ENCODE results near the gene RNF213.
"Not testable (repeated sequence)": the region's sequence is repeated elsewhere in the genome, so short reads cannot be mapped to it uniquely, and the experiment has no call there.

RNF213 gene

GRCh38 chr17:80408872-80409271 lies 148.2 kb downstream of the RNF213 start:
- ChIA-PET CTCF (interaction anchor here (0.7 kb wide), 2 partner anchors 246 to 326 kb away, joined by 3 read pairs; no protein-coding TSS in a partner anchor), POLR2A (ENCODE audit: low non-redundant PET) (no interaction called here)
- DNase-seq (ENCODE audit: low spot score): no peak
- no peak for TF ChIP-seq CTCF (conservative IDR thresholded peaks at IDR 0.05; ENCODE audit: low read depth)
- no peak overlapping the region for H3K27ac ChIP-seq

GRCh38 chr17:80409626-80410025 lies 149.0 kb downstream of the RNF213 start:
- ChIA-PET CTCF (interaction anchor here (0.7 kb wide), 1 partner anchor 247 kb away, joined by 3 read pairs; no protein-coding TSS in a partner anchor), POLR2A (ENCODE audit: low non-redundant PET) (no interaction called here)
- no peak overlapping the region for H3K27ac ChIP-seq
- no peak for DNase-seq (ENCODE audit: low spot score)
- TF ChIP-seq CTCF (conservative IDR thresholded peaks at IDR 0.05; ENCODE audit: low read depth): no peak

- H3K27ac ChIP-seq; POLR2A ChIA-PET (ENCODE audit: low non-redundant PET); DNase-seq (ENCODE audit: low spot score): not testable (repeated sequence)
- CTCF ChIA-PET: interaction anchor here (0.6 kb wide), 1 partner anchor 571 kb away, joined by 3 read pairs; no protein-coding TSS in a partner anchor
Measured at GRCh38 chr17:80410441-80411087, 149.9 kb downstream of the RNF213 start.

GRCh38 chr17:80413771-80414507 lies 153.3 kb downstream of the RNF213 start:
- POLR2A ChIA-PET (ENCODE audit: low non-redundant PET): no interaction called here
- CTCF ChIA-PET: interaction anchor here (0.6 to 1.3 kb wide), 3 partner anchors 23 to 1682 kb away, joined by 3 to 5 read pairs (median 3); no protein-coding TSS in a partner anchor
- no peak overlapping the region for H3K27ac ChIP-seq
- no peak for TF ChIP-seq CTCF (conservative IDR thresholded peaks at IDR 0.05; ENCODE audit: low read depth)
- no peak for DNase-seq (ENCODE audit: low spot score)

GRCh38 chr17:80414508-80414802 lies 153.8 kb downstream of the RNF213 start:
- ChIA-PET POLR2A (ENCODE audit: low non-redundant PET) (no interaction called here), CTCF (interaction anchor here (0.7 to 1.3 kb wide), 3 partner anchors 23 to 332 kb away, joined by 3 to 5 read pairs (median 3); no protein-coding TSS in a partner anchor)
- H3K27ac ChIP-seq: peak overlapping the region; percentile 89
- no peak; the same call in 1 of the 2 replicates for TF ChIP-seq CTCF (conservative IDR thresholded peaks at IDR 0.05; ENCODE audit: low read depth)
- peak; percentile 22 for DNase-seq (ENCODE audit: low spot score)

GRCh38 chr17:80414803-80415625 lies 154.4 kb downstream of the RNF213 start, which contains the start of gene ENDOV:
Gene ENDOV, plus strand, starts transcription at chr17:80415167. Its CDS starts 28 bp downstream, at chr17:80415195.
- peak within 1 kb of the TSS; percentile 89 for H3K27ac ChIP-seq
- CTCF ChIA-PET: interaction anchor here (0.7 to 1.3 kb wide), 3 partner anchors 24 to 332 kb away, joined by 3 to 5 read pairs (median 3); no protein-coding TSS in a partner anchor
- POLR2A ChIA-PET (ENCODE audit: low non-redundant PET): no interaction called here
- DNase-seq (ENCODE audit: low spot score): peak; percentile 98
- TF ChIP-seq CTCF (conservative IDR thresholded peaks at IDR 0.05; ENCODE audit: low read depth): no peak
